Transverse colon (tissue), 4 donors: ENCODE measurements around the gene TAAR5.

Experiments
- CTCF ChIP-seq, 5 experiments: fragments of 200-600 bp in 3 of 5; fragments of 450-650 bp in 2 of 5; sonication (generic) in 3 of 5; IDR thresholded peaks; 1 replicate in 2 of 5; 2 replicates in 3 of 5; pipeline ENCODE4 v1.5.1; 2016 to 2017; ENCODE audit warnings: antibody characterized with exemption in 5 of 5, inconsistent platforms in 3 of 5, mild to moderate bottlenecking in 2 of 5, moderate library complexity in 1 of 5
- POLR2A ChIP-seq: fragments of 450-650 bp; IDR thresholded peaks from one replicate; pipeline ENCODE4 v1.6.1; 2016; ENCODE audit warnings: antibody characterized with exemption, mild to moderate bottlenecking, moderate library complexity
- POLR2AphosphoS5 ChIP-seq, 3 donors: sonication (generic); formaldehyde crosslinking; IDR thresholded peaks; one replicate each; pipeline ENCODE4 v1.6.1; 2016; ENCODE audit warnings: antibody characterized with exemption in 3 of 3

GRCh38 chr6:132590362-132590761, 821 bp upstream of the TAAR5 start:
- TF ChIP-seq POLR2A (no peak), POLR2AphosphoS5 (IDR thresholded peaks at IDR 0.05) (no peak), CTCF (IDR thresholded peaks at IDR 0.05) (no peak)
